ENCODE measurements around the gene SV2B. TPM values are rescaled to one million over a fixed set of nuclear protein-coding genes. Genes with fewer than 3 reads are reported as not detected.

The SV2B gene
- total RNA-seq, 1 experiment from 2014 or later = not detected

- TF ChIP-seq EGR1 (IDR thresholded peaks at IDR 0.05; ENCODE audit: low read depth) = no peak
- no peak for TF ChIP-seq SIN3A (IDR thresholded peaks at IDR 0.05; ENCODE audit: low read depth)
- TF ChIP-seq CTCF (IDR thresholded peaks at IDR 0.05 in 2 of 3, conservative IDR thresholded peaks at IDR 0.05 in 1 of 3; ENCODE audit: borderline replicate concordance in 1 of 3, insufficient read depth in 1 of 3, low read depth in 2 of 3, low read length in 2 of 3) = no peak
- TF ChIP-seq POLR2A (IDR thresholded peaks at IDR 0.05; ENCODE audit: borderline replicate concordance, extremely low read depth, insufficient read depth, insufficient read length) = no peak
- no peak for TF ChIP-seq CBX3 (IDR thresholded peaks at IDR 0.05; ENCODE audit: low read depth)
- TF ChIP-seq YY1 (IDR thresholded peaks at IDR 0.05; ENCODE audit: extremely low read depth, insufficient replicate concordance, low read depth, low read length) = no peak
- TF ChIP-seq SP1 (IDR thresholded peaks at IDR 0.05; ENCODE audit: low read depth) = no peak
- no peak for TF ChIP-seq SRF (IDR thresholded peaks at IDR 0.05; ENCODE audit: low read depth)
- TF ChIP-seq EZH2phosphoT487 (IDR thresholded peaks at IDR 0.05; ENCODE audit: borderline replicate concordance) = no peak
- no peak for TF ChIP-seq JUND (IDR thresholded peaks at IDR 0.05)
- TF ChIP-seq CEBPB (IDR thresholded peaks at IDR 0.05; ENCODE audit: low read depth) = no peak
- no peak for TF ChIP-seq ATF3 (IDR thresholded peaks at IDR 0.05)
- DNase-seq (ENCODE audit: low read depth, low spot score) = no peak
- Histone ChIP-seq H3K9me2 (ENCODE audit: insufficient read depth) (no peaks in the 10 kb centered on the region), H3K79me2 (ENCODE audit: insufficient read depth, low read length) (no peaks in the 10 kb centered on the region), H3K4me3 (replicated peaks in 1 of 2; ENCODE audit: low read depth in 1 of 2, low read length in 2 of 2) (no peak overlapping the region), H3K9me3 (ENCODE audit: control insufficient read depth in 1 of 2, insufficient read depth in 1 of 2, low read depth in 1 of 2, low read length in 2 of 2) (no peaks in the 10 kb centered on the region), H3K27ac (ENCODE audit: low read depth, low read length) (no peak overlapping the region), H2AFZ (ENCODE audit: low read depth, low read length, poor library complexity, severe bottlenecking) (no peak overlapping the region), H3K4me1 (ENCODE audit: control insufficient read depth in 1 of 2, insufficient read depth in 2 of 2, low read length in 2 of 2) (no peaks in the 10 kb centered on the region), H4K20me1 (ENCODE audit: insufficient read depth) (no peaks in the 10 kb centered on the region), H3K9ac (ENCODE audit: low read length) (no peak overlapping the region), H3K36me3 (ENCODE audit: control insufficient read depth in 1 of 2, insufficient read depth in 2 of 2, low read length in 2 of 2) (no peaks in the 10 kb centered on the region), H3K27me3 (ENCODE audit: insufficient read depth, low read length) (peaks cover 22% of the 10 kb centered on the region; the same call in 1 of the 2 replicates), H3K4me2 (ENCODE audit: low read length) (no peak overlapping the region)
- intact Hi-C loops (cut with micrococcal nuclease) = no loop called here
- ChIA-PET RAD21 (ENCODE audit: low non-redundant PET in 1 of 2, low total read pairs in 2 of 2, uncharacterized antibody in 2 of 2, unreplicated experiment in 2 of 2) (no interaction called here), POLR2A (no interaction called here), CTCF (no interaction called here)
- BruUV-seq (replicated peaks) = no TSS peak
- no peak for ATAC-seq
Measured at GRCh38 chr15:91151781-91152563, 51.9 kb downstream of the SV2B start.
